Measurements from ENCODE around the gene L3MBTL4. TPM values are rescaled to one million over a fixed set of nuclear protein-coding genes. Genes with fewer than 3 reads are reported as not detected.

The L3MBTL4 gene
- total RNA-seq, 2 experiments from 2014 or later, result 0.19 to 0.47 TPM

DNA sequence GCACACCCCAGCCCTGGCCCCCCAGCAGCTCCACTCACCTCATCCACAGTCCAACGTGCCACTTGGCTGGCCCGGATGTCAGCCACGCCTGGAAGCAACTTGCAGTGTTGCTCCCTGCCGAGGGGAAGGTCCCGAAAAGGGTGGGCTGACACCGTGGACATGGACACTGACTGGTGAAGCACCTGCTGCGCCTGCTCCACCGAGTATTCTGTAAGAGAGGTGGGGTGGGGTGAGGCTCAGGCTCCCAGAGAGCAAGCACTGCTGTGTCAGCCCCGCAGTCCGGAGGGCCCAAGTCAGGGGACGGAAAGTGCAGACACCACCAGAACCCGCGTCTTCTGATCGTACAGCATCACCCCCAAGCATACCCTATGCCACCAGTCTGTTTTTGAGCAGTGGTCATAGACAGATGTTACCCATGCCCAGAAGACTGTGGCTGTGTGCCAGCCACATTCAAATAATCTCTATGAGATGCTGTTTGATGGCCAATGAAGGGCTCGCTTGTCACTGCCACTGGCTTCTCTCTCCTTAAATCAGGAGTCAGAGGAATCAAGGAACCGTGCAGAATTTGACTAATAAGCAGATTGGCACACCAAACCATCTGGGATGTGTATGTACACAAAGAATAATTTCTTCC, 445.2 kb downstream of the L3MBTL4 start:
- H3K27ac Mint-ChIP-seq, result no peak overlapping the region
- intact Hi-C loops (cut with DNase I, micrococcal nuclease), result no loop called here
- no peak for TF ChIP-seq CTCF (IDR thresholded peaks at IDR 0.05)
- ChIA-PET CTCF (no interaction called here), POLR2A (no interaction called here)
- H3K4me1 ChIP-seq (ENCODE audit: insufficient read depth, low read length), result peaks cover 6% of the 10 kb centered on the region
- peaks cover 36% of the 10 kb centered on the region for H3K4me1 Mint-ChIP-seq (ENCODE audit: low read depth)
- no peaks in the 10 kb centered on the region for H3K36me3 ChIP-seq (ENCODE audit: insufficient read depth, low read length)
- H3K9me3 ChIP-seq (ENCODE audit: control insufficient read depth in 1 of 2, insufficient read depth in 1 of 2, low read length in 2 of 2), result peaks cover 0 to 4% of the 10 kb centered on the region in 2 experiments
- no peaks in the 10 kb centered on the region for H3K9me3 Mint-ChIP-seq
- ATAC-seq (ENCODE audit: poor library complexity) (no peak), DNase-seq (no peak)
- H3K27me3 Mint-ChIP-seq, result no peaks in the 10 kb centered on the region
- H3K36me3 Mint-ChIP-seq (ENCODE audit: low read depth), result no peaks in the 10 kb centered on the region
- no peak overlapping the region for H3K4me3 Mint-ChIP-seq
- no peak overlapping the region for H3K4me3 ChIP-seq (ENCODE audit: low read length)
- H3K27me3 ChIP-seq (ENCODE audit: control insufficient read depth in 1 of 2, insufficient read depth in 2 of 2, low read length in 2 of 2), result no peaks in the 10 kb centered on the region
- no peak overlapping the region for H3K27ac ChIP-seq (ENCODE audit: low read depth in 1 of 2, low read length in 2 of 2)

GRCh38 chr18:5967666-5968065, 447.0 kb downstream of the L3MBTL4 start:
- H3K4me1 Mint-ChIP-seq (ENCODE audit: low read depth), result peaks cover 42% of the 10 kb centered on the region

DNA sequence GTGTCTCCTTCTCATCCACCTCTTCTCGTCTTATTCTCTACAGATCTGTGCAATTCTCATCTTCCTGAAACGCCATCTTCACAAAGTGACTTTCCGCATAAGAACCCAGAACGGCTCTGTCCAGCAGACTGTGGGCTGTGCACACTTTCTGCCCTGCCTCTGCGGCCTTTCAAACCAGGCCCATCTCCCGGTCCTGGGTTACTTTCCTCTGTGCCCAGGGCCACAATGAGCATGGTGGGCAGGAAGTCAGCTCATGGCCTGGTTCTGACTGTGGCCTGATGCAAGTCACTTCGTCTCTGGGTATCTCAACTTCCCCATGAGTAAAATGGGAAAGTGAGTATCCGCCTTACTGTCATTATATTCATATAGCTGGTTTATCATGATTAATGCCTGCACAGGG, 447.7 kb downstream of the L3MBTL4 start:
- Histone ChIP-seq H3K27ac (ENCODE audit: low read depth in 1 of 2, low read length in 2 of 2) (no peak overlapping the region), H3K27me3 (ENCODE audit: control insufficient read depth in 1 of 2, insufficient read depth in 2 of 2, low read length in 2 of 2) (no peaks in the 10 kb centered on the region), H3K9me3 (ENCODE audit: control insufficient read depth in 1 of 2, insufficient read depth in 1 of 2, low read length in 2 of 2) (peaks cover 0 to 13% of the 10 kb centered on the region in 2 experiments), H3K36me3 (ENCODE audit: insufficient read depth, low read length) (no peaks in the 10 kb centered on the region), H3K4me1 (ENCODE audit: insufficient read depth, low read length) (peaks cover 6% of the 10 kb centered on the region), H3K4me3 (ENCODE audit: low read length) (no peak overlapping the region)
- Mint-ChIP-seq H3K27me3 (no peaks in the 10 kb centered on the region), H3K36me3 (ENCODE audit: low read depth) (no peaks in the 10 kb centered on the region), H3K4me3 (no peak overlapping the region), H3K27ac (no peak overlapping the region), H3K9me3 (no peaks in the 10 kb centered on the region), H3K4me1 (ENCODE audit: low read depth) (peaks cover 42% of the 10 kb centered on the region)
- CTCF ChIA-PET, result no interaction called here
- intact Hi-C loops (cut with DNase I, micrococcal nuclease), result no loop called here
- no peak for DNase-seq
- TF ChIP-seq CTCF (IDR thresholded peaks at IDR 0.05), result no peak
- POLR2A ChIA-PET, result no interaction called here
- no peak for ATAC-seq (ENCODE audit: poor library complexity)

More at GRCh38 chr18:5967666-5968065, 447.0 kb downstream of the L3MBTL4 start:
- Mint-ChIP-seq H3K36me3 (ENCODE audit: low read depth) (no peaks in the 10 kb centered on the region), H3K9me3 (no peaks in the 10 kb centered on the region), H3K27ac (no peak overlapping the region), H3K4me3 (no peak overlapping the region), H3K27me3 (no peaks in the 10 kb centered on the region)
- POLR2A ChIA-PET, result no interaction called here
- Histone ChIP-seq H3K36me3 (ENCODE audit: insufficient read depth, low read length) (no peaks in the 10 kb centered on the region), H3K27ac (ENCODE audit: low read depth in 1 of 2, low read length in 2 of 2) (no peak overlapping the region), H3K4me3 (ENCODE audit: low read length) (no peak overlapping the region), H3K9me3 (ENCODE audit: control insufficient read depth in 1 of 2, insufficient read depth in 1 of 2, low read length in 2 of 2) (peaks cover 0 to 13% of the 10 kb centered on the region in 2 experiments), H3K4me1 (ENCODE audit: insufficient read depth, low read length) (peaks cover 6% of the 10 kb centered on the region), H3K27me3 (ENCODE audit: control insufficient read depth in 1 of 2, insufficient read depth in 2 of 2, low read length in 2 of 2) (no peaks in the 10 kb centered on the region)
- TF ChIP-seq CTCF (IDR thresholded peaks at IDR 0.05), result no peak
- intact Hi-C loops (cut with DNase I, micrococcal nuclease), result no loop called here
- CTCF ChIA-PET, result no interaction called here
- DNase-seq (no peak), ATAC-seq (ENCODE audit: poor library complexity) (no peak)
